Testis (tissue), 2 donors: ENCODE data around the gene CSRNP3.

ENCODE experiments used
- POLR2A ChIP-seq: fragments of 450-650 bp; IDR thresholded peaks from one replicate; pipeline ENCODE4 v1.6.1; 2017; ENCODE audit warnings: antibody characterized with exemption, mild to moderate bottlenecking, moderate library complexity
- TF ChIP-seq, protein P1 (sequence below), 3 experiments: fragments of 450-650 bp in 2 of 3; fragments of 200-600 bp in 1 of 3; sonication (generic) in 1 of 3; IDR thresholded peaks; one replicate each; pipeline ENCODE4 v1.5.1; 2016 to 2019; ENCODE audit warnings: antibody characterized with exemption in 3 of 3, mild to moderate bottlenecking in 2 of 3, moderate library complexity in 1 of 3

DNA sequence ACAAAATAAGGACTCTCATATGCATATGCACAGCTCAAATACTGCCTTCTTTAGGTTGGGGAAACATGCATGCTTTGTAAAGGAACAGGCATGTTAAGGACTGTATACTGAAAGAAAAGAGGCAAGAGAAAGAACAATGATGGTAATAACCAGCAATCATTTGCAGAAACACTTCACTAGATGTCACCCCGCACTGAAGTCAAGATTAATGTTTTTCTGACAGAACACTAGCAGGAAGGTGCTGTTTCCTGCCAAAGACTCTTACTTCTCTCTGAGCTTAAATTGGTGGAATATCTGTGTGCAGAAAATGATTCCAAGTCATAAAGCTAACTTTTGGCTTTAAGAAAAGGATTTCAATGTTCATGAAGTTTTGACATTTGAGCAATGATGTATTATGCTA is 19.3 kb upstream of the CSRNP3 start:
- TF ChIP-seq, protein P1, sequence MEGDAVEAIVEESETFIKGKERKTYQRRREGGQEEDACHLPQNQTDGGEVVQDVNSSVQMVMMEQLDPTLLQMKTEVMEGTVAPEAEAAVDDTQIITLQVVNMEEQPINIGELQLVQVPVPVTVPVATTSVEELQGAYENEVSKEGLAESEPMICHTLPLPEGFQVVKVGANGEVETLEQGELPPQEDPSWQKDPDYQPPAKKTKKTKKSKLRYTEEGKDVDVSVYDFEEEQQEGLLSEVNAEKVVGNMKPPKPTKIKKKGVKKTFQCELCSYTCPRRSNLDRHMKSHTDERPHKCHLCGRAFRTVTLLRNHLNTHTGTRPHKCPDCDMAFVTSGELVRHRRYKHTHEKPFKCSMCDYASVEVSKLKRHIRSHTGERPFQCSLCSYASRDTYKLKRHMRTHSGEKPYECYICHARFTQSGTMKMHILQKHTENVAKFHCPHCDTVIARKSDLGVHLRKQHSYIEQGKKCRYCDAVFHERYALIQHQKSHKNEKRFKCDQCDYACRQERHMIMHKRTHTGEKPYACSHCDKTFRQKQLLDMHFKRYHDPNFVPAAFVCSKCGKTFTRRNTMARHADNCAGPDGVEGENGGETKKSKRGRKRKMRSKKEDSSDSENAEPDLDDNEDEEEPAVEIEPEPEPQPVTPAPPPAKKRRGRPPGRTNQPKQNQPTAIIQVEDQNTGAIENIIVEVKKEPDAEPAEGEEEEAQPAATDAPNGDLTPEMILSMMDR (IDR thresholded peaks at IDR 0.05): no peak
- TF ChIP-seq POLR2A: no peak
